Upper lobe of left lung (tissue), 4 donors: ENCODE results near the gene SEC14L6.

Source experiments
- CTCF ChIP-seq, 6 experiments: fragments of 450-650 bp in 4 of 6; fragments of 200-600 bp in 2 of 6; sonication (generic) in 2 of 6; IDR thresholded peaks; one replicate each; pipeline ENCODE4 v1.5.1; 2016 to 2019; ENCODE audit warnings: antibody characterized with exemption in 6 of 6
- POLR2AphosphoS5 ChIP-seq, 2 donors: sonication (generic); formaldehyde crosslinking; IDR thresholded peaks; one replicate each; pipeline ENCODE4 v1.5.1; 2017; ENCODE audit warnings: antibody characterized with exemption in 2 of 2

GRCh38 chr22:30507670-30508069 is 38.9 kb downstream of the SEC14L6 start:
- no peak for TF ChIP-seq CTCF (IDR thresholded peaks at IDR 0.05)
- no peak for TF ChIP-seq POLR2AphosphoS5 (IDR thresholded peaks at IDR 0.05)
